Liver (tissue), 3 donors: ENCODE measurements around the gene NCAPH2.

Experiments used
- EGR1 ChIP-seq, 2 donors: IDR thresholded peaks; 2 replicates each; pipeline ENCODE4 v1.6.1; 2016 to 2018; ENCODE audit warnings: antibody characterized with exemption in 2 of 2, low read depth in 2 of 2
- NR2F2 ChIP-seq: IDR thresholded peaks from 2 replicates; pipeline ENCODE4 v1.6.1; 2016; ENCODE audit warnings: antibody characterized with exemption
- RAD21 ChIP-seq, 2 donors: IDR thresholded peaks; 2 replicates each; pipeline ENCODE4 v1.6.1; 2016; ENCODE audit warnings: antibody characterized with exemption in 2 of 2, mild to moderate bottlenecking in 2 of 2
- SP1 ChIP-seq: IDR thresholded peaks from 2 replicates; pipeline ENCODE4 v1.6.1; 2018; ENCODE audit warnings: antibody characterized with exemption, mild to moderate bottlenecking
- YY1 ChIP-seq: IDR thresholded peaks from 2 replicates; pipeline ENCODE4 v1.6.1; 2016; ENCODE audit warnings: antibody characterized with exemption, mild to moderate bottlenecking
- TF ChIP-seq, protein P1 (sequence below): fragments of 150-350 bp; IDR thresholded peaks from 2 replicates; pipeline ENCODE4 v1.5.1; 2017; ENCODE audit warnings: improper control_type of control experiment, low read depth, low read length; ENCODE audit not compliant: missing input control
- TF ChIP-seq, protein P2 (sequence below): IDR thresholded peaks from 2 replicates; pipeline ENCODE4 v1.6.1; 2016; ENCODE audit warnings: antibody characterized with exemption, mild to moderate bottlenecking
- TF ChIP-seq, protein P3 (sequence below): IDR thresholded peaks from 2 replicates; pipeline ENCODE4 v1.6.1; 2016; ENCODE audit warnings: antibody characterized with exemption
- donor health status: healthy.
- donor health status: healthy.

GRCh38 chr22:50519151-50519550 is 11.1 kb downstream of the NCAPH2 start:
- TF ChIP-seq, protein P1, sequence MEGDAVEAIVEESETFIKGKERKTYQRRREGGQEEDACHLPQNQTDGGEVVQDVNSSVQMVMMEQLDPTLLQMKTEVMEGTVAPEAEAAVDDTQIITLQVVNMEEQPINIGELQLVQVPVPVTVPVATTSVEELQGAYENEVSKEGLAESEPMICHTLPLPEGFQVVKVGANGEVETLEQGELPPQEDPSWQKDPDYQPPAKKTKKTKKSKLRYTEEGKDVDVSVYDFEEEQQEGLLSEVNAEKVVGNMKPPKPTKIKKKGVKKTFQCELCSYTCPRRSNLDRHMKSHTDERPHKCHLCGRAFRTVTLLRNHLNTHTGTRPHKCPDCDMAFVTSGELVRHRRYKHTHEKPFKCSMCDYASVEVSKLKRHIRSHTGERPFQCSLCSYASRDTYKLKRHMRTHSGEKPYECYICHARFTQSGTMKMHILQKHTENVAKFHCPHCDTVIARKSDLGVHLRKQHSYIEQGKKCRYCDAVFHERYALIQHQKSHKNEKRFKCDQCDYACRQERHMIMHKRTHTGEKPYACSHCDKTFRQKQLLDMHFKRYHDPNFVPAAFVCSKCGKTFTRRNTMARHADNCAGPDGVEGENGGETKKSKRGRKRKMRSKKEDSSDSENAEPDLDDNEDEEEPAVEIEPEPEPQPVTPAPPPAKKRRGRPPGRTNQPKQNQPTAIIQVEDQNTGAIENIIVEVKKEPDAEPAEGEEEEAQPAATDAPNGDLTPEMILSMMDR = no peak
- TF ChIP-seq EGR1 (IDR thresholded peaks at IDR 0.05; ENCODE audit: low read depth in 2 of 2) (no peak), YY1 (no peak), RAD21 (IDR thresholded peaks at IDR 0.05) (no peak), NR2F2 (no peak), SP1 (no peak)
- TF ChIP-seq, protein P2, sequence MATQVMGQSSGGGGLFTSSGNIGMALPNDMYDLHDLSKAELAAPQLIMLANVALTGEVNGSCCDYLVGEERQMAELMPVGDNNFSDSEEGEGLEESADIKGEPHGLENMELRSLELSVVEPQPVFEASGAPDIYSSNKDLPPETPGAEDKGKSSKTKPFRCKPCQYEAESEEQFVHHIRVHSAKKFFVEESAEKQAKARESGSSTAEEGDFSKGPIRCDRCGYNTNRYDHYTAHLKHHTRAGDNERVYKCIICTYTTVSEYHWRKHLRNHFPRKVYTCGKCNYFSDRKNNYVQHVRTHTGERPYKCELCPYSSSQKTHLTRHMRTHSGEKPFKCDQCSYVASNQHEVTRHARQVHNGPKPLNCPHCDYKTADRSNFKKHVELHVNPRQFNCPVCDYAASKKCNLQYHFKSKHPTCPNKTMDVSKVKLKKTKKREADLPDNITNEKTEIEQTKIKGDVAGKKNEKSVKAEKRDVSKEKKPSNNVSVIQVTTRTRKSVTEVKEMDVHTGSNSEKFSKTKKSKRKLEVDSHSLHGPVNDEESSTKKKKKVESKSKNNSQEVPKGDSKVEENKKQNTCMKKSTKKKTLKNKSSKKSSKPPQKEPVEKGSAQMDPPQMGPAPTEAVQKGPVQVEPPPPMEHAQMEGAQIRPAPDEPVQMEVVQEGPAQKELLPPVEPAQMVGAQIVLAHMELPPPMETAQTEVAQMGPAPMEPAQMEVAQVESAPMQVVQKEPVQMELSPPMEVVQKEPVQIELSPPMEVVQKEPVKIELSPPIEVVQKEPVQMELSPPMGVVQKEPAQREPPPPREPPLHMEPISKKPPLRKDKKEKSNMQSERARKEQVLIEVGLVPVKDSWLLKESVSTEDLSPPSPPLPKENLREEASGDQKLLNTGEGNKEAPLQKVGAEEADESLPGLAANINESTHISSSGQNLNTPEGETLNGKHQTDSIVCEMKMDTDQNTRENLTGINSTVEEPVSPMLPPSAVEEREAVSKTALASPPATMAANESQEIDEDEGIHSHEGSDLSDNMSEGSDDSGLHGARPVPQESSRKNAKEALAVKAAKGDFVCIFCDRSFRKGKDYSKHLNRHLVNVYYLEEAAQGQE = no peak
- TF ChIP-seq, protein P3, sequence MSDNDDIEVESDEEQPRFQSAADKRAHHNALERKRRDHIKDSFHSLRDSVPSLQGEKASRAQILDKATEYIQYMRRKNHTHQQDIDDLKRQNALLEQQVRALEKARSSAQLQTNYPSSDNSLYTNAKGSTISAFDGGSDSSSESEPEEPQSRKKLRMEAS = no peak
